LoVo (cell line): ENCODE measurements around the gene SUPT3H.

Experiments used
- DNase-seq: peaks from one replicate; pipeline ENCODE4 v3.0.0-alpha.2; 2016; ENCODE audit warnings: low spot score

The SUPT3H gene

DNA sequence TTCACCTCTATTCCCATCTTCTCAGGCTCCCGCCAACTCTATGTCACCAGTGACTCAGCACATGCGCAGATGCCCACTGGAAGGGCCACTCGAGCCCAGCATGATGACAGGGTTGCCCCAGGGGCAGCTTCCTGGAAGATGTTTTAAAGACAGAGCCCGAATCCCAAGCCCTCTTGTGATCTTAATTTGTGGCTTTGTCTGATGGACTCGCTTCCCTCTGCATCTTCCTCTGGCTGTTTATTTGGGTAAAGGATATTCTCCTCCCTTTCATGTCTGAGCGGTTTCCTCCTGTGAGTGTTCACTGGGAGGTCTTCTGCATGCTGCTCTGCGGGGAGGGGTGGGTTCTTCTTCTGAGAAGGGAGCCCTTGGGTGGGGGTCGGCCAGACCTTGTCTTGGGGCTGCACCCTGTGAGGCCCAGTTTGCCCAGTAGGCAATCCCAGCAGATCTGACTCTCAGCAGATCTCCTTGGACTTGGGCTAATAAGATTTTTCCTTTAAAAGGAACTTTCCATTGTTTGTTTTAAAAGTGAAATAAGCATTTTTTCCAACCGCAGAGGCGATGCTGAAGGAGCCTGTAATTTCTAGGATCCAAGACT is 589.2 kb downstream of the SUPT3H start:
- DNase-seq, result no peak

DNA sequence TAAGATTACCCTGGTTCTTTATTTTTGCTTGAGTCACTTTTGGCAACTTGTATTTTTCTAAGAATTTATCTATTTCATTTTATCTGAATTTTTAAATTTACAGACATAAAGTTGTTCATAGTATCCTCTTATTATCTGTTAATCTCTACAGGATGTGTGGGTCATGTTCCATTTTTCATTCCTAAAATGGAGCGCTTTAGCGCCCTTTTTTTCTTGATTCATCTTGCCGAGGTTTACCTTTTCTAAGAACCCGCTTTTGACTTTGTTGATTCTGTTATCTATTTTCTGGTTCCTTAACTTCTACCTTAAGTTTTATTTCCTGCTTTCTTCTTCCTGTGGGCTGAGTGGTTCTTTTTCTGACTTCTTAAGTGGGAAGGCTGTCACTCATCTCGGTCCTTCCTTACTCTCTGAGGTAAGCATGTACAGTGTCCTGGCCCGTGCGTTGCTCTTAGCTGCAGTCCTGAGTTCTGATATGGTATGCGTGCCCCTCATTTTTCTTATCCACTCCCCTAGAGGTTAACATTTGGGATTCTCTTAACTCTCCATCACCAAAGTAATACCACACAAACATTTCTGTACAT is 590.4 kb downstream of the SUPT3H start:
- DNase-seq, result no peak

DNA sequence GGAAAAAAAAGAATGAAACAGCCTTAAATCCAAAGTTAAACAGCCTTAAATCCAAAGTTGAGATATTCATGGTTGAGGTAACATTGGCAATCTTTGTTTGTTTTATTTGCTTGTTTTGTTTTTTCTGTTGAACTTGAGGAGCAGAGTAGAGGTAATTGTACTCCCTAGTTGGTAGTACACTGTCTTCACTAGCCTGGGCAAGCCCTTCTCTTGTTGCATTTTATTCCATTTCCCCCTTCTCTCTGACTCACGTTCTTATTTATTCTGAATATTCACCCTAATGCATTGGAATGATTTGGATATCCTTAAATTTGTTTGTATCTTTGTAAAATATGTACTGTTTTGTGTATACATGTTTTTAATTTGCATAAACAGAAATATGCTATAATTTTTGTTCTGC is 592.6 kb downstream of the SUPT3H start:
- no peak for DNase-seq

DNA sequence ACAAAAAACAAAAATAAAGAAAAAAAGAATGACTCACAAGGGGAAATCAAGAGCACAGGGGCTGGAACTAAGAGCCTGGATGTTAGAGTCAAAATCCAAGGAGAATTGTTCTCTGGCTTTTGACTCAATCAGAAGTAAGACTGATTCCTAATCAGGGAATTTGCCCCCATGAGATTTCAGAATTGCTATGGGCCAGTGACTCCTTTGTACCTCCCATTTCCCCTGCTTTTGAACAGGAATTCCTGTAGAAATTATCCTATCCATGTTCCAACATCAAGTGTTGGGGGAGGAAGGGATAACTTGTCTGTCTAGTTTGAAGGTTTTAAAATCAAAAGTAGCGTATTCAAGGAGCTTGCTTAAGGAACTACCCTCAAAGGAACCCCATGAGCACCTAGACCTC is 593.5 kb downstream of the SUPT3H start:
- DNase-seq, result no peak

DNA sequence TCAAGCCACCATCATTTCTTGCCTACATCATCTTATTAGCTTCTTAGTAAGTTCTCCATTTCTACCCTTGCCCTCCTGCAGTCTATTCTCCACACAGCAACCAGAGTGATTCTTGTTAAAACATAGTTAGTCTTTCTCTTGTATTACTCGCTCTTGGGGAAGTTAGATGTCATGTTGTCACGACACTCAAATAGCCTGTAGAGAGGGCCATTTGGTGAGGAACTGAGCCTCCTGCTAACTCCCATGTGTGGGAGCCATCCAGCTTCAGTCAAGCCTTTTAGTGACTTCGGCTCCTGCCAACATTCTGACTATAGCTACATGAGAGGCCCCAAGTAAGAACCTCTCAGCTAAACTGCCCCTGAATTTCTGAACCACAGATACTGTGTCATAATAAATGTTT is 594.8 kb downstream of the SUPT3H start:
- no peak for DNase-seq

DNA sequence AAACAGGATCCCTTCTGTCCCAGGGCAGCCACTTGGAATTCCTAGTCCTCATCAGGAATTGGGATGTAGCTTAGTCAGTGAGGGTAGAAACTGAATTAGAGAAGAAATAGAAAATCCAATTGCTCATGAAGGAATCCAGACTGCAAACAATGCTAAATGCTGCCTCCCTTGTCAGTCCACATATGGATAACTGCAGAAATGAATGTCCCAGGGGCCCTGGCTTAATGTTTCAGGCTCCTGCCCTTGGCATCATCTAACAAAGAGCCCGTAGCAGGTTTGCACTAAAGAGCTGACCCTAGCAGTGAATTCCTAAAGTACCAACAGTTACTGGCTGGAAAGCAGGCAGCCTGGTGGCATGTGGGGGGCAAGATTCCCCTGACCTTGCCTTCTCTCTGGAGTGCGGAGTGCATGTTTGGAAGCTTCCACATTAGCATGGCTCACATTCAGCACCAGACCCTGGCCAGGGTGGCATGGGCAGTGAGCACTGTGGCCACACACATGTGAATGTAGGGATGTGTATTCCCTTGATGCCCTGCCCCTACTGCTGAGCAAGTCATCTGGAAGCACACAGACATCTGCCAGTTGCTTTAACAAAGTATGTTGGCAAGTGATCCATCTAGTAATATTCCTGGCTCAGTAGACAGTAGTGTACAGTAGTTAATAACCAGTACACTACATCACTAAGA is 595.7 kb downstream of the SUPT3H start:
- no peak for DNase-seq

DNA sequence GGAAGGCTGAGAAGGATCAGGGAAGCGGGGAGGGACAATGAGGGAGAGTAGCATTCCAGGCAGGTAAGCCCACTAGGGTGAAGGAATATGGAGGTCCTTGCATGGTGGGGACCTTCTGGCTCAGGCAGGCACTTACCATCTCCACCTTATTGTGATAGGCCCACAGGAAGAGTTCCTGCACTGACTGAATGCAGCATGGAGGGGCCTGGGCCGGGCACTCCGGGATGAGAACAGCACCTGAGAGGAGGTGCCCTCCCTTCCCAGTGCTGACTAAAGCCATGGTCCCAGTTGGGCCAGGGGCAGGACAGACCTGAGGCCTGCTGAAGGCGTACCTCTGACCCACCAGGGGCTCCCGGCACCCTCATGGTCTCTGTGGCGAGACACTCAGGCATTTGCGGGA is 597.6 kb downstream of the SUPT3H start:
- no peak for DNase-seq

DNA sequence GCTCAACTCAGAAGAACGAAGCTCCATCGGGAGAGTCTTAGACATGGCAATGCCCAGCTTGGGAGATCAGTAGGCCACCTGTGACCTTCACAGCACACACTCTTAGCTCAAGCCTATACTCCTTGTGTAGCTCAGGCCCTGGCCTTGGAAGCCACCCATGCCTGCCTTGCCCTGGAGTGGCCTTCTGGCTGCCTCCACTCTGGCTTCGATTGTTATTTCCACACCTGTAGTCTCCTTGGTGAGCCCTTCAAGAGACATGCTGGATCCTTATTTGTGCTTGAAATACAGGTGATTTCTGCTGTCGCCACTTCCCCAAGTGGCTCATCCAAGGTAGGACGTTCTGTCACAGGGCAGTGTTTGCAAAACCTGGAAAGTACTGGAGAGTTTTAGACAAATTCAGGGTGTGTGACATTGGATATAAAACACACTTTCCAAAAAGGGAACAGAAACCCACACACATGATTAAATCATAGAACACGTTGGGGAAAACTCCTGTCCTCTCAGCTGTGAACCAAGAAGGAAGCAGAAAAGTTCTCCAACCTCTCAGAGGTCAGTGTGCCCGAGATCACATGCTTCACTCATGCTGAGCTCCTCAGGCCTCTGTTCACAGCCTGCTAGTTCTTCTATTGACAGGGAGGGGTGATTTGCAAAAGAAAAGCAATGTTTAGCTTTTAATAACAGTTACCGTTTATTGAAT is 598.5 kb downstream of the SUPT3H start:
- DNase-seq, result no peak
